CD14-positive monocyte (primary cell): ENCODE measurements around the gene PLCD1. TPM values are rescaled to one million over a fixed set of nuclear protein-coding genes. Genes with fewer than 3 reads are reported as not detected.

Experiments used
- DNase-seq, 3 donors: peaks; one replicate each; pipeline ENCODE4 v3.0.0-alpha.2; 2011 to 2022
- H2AFZ ChIP-seq: 2 replicates; pipeline ENCODE4 v1.6.0; 2012; ENCODE audit warnings: mild to moderate bottlenecking, low read depth, low read length, inconsistent platforms; ENCODE audit not compliant: insufficient read depth, poor library complexity, severe bottlenecking
- H3K27ac ChIP-seq, 2 donors: 1 replicate in 1 of 2; 2 replicates in 1 of 2; pipeline ENCODE4 v1.5.1; 2012 to 2013; ENCODE audit warnings: low read length in 2 of 2, control low read depth in 1 of 2, inconsistent platforms in 1 of 2, low read depth in 1 of 2, mild to moderate bottlenecking in 1 of 2
- H3K27me3 ChIP-seq, 2 donors: one replicate each; pipeline versions ENCODE4 v1.6.0 to v1.6.1; 2011 to 2013; ENCODE audit warnings: low read length in 2 of 2; ENCODE audit not compliant: control insufficient read depth in 2 of 2, insufficient read depth in 2 of 2
- H3K36me3 ChIP-seq, 2 donors: replicated peaks in 1 of 2; 1 replicate in 1 of 2; 2 replicates in 1 of 2; pipeline versions ENCODE4 v1.5.1 to v1.6.1; 2012 to 2013; ENCODE audit warnings: low read length in 2 of 2, control low read depth in 1 of 2, inconsistent platforms in 1 of 2, mild to moderate bottlenecking in 1 of 2; ENCODE audit not compliant: insufficient read depth in 2 of 2, control insufficient read depth in 1 of 2
- H3K4me1 ChIP-seq, 2 donors: 1 replicate in 1 of 2; 2 replicates in 1 of 2; pipeline versions ENCODE4 v1.5.1 to v1.6.1; 2012 to 2013; ENCODE audit warnings: low read length in 2 of 2, control low read depth in 1 of 2, inconsistent platforms in 1 of 2, mild to moderate bottlenecking in 1 of 2, moderate library complexity in 1 of 2; ENCODE audit not compliant: insufficient read depth in 2 of 2, control insufficient read depth in 1 of 2
- H3K4me2 ChIP-seq: replicated peaks from 2 replicates; pipeline ENCODE3; 2012; ENCODE audit warnings: low read length, moderate library complexity, mild to moderate bottlenecking; ENCODE audit not compliant: poor library complexity, severe bottlenecking; ENCODE audit errors: extremely low read depth
- H3K4me3 ChIP-seq, 3 experiments: fragments of 200-600 bp in 1 of 3; sonication (generic) in 1 of 3; replicated peaks in 1 of 3; 1 replicate in 2 of 3; 2 replicates in 1 of 3; pipeline ENCODE4 v1.5.1; 2011 to 2013; ENCODE audit warnings: low read length in 3 of 3, mild to moderate bottlenecking in 3 of 3, control low read depth in 2 of 3, low read depth in 2 of 3, inconsistent platforms in 1 of 3, moderate library complexity in 1 of 3
- H3K79me2 ChIP-seq: 2 replicates; pipeline ENCODE4 v1.6.0; 2012; ENCODE audit warnings: mild to moderate bottlenecking, control low read depth, inconsistent platforms, low read length, moderate library complexity; ENCODE audit not compliant: insufficient read depth
- H3K9ac ChIP-seq: 2 replicates; pipeline ENCODE4 v1.6.0; 2017; ENCODE audit warnings: low read length, mild to moderate bottlenecking; ENCODE audit not compliant: insufficient read depth, poor library complexity, severe bottlenecking
- H3K9me3 ChIP-seq, 2 donors: replicated peaks in 1 of 2; 1 replicate in 1 of 2; 2 replicates in 1 of 2; pipeline versions ENCODE4 v1.5.1 to v1.6.1; 2012 to 2013; ENCODE audit warnings: low read length in 2 of 2, control low read depth in 1 of 2; ENCODE audit not compliant: control insufficient read depth in 1 of 2, insufficient read depth in 1 of 2
- H4K20me1 ChIP-seq: 2 replicates; pipeline ENCODE4 v1.6.0; 2012; ENCODE audit warnings: mild to moderate bottlenecking, low read length, control low read depth, moderate library complexity; ENCODE audit not compliant: insufficient read depth
- H3K27ac Mint-ChIP-seq, 7 donors: one replicate each; pipeline ENCODE4 v1.8.0; 2020; ENCODE audit warnings: mild to moderate bottlenecking in 7 of 7, mixed read lengths in 7 of 7, moderate library complexity in 6 of 7, inconsistent platforms in 2 of 7
- H3K27me3 Mint-ChIP-seq, 3 donors: one replicate each; pipeline ENCODE4 v1.8.0; 2021 to 2022; ENCODE audit warnings: low read depth in 3 of 3, mild to moderate bottlenecking in 3 of 3, mixed read lengths in 3 of 3, moderate library complexity in 3 of 3, inconsistent platforms in 1 of 3
- H3K36me3 Mint-ChIP-seq, 2 donors: one replicate each; pipeline ENCODE4 v1.8.0; 2020; ENCODE audit warnings: mixed read lengths in 2 of 2, inconsistent platforms in 1 of 2, mild to moderate bottlenecking in 1 of 2
- H3K4me1 Mint-ChIP-seq: one replicate; pipeline ENCODE4 v1.8.0; 2020; ENCODE audit warnings: mild to moderate bottlenecking, mixed read lengths
- H3K4me3 Mint-ChIP-seq, 2 donors: one replicate each; pipeline ENCODE4 v1.8.0; 2020; ENCODE audit warnings: mild to moderate bottlenecking in 2 of 2, mixed read lengths in 2 of 2, moderate library complexity in 1 of 2
- H3K9me3 Mint-ChIP-seq, 7 donors: one replicate each; pipeline ENCODE4 v1.8.0; 2020 to 2022; ENCODE audit warnings: mixed read lengths in 7 of 7, mild to moderate bottlenecking in 6 of 7, moderate library complexity in 6 of 7, inconsistent platforms in 2 of 7
- WGBS: methylation state at CpG from one replicate; pipeline ENCODE4 v1.1.5; 2013; ENCODE audit warnings: missing lambda C conversion rate; ENCODE audit not compliant: insufficient coverage; 5-methylcytosine and 5-hydroxymethylcytosine counted together
- intact Hi-C, 2 donors: fragments of 100-400 bp; cut with micrococcal nuclease; formaldehyde crosslinking; loops; one replicate each; pipeline versions ENCODE4 v1.15.0 to v1.15.1; 2023
- polyA plus RNA-seq, 3 donors: library from polyadenylated mRNA; depleted of rRNA in 1 of 3; unstranded in 2 of 3; stranded (reverse) in 1 of 3; fragments of 300-500 nt in 2 of 3; fragments of >200 nt in 1 of 3; fragmentation: Illumina TruSeq in 2 of 3; gene quantifications; 1 replicate in 2 of 3; 2 replicates in 1 of 3; pipeline ENCODE4 v1.2.3, GENCODE V29; 2012 to 2021
- TF ChIP-seq, protein P1 (sequence below): fragments of 200-600 bp; IDR thresholded peaks from one replicate; pipeline ENCODE4 v1.8.0; 2022; ENCODE audit warnings: antibody characterized with exemption, mild to moderate bottlenecking

Gene PLCD1
- polyA plus RNA-seq, 3 donors, result 4.1 to 6.4 (median 6.0) TPM

DNA sequence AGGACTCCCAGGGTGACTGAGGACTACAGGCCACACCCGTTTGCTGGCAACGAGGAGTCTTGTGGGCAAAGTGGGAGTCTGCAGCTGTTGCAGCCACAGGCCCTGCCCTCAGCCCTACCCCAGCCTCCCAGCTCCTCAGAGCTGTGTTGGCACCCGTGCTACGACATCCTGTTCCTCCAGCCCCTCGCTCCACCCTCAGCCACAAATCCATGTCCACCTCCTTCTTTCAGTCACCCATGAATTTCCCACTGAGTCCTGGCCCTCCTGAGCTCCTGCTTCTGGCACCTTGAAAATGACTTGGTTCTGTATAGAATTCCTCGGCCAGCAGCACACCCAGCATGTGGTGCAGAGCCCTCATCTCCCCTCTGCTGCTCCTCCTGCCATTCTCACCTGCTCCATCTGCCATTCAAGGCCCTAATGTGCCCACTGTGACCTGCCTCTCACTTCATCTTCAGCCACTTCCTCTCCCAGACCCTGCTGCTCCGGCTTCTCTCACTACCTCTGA lies 59.8 kb downstream of the PLCD1 start:
- intact Hi-C loops, result loop anchor here (5.0 to 10.0 kb wide), 3 partner anchors 33 to 145 kb away; no protein-coding TSS in a partner anchor
- H3K27me3 Mint-ChIP-seq, result peaks cover 0 to 2% (median 0%) of the 10 kb centered on the region in 3 donors
- H3K4me2 ChIP-seq, result no peak overlapping the region
- H3K9ac ChIP-seq, result no peak overlapping the region
- no peaks in the 10 kb centered on the region for H3K9me3 ChIP-seq
- no peaks in the 10 kb centered on the region for H3K79me2 ChIP-seq
- H3K27ac Mint-ChIP-seq, result peak overlapping the region in 1 of 7 donors; percentile 60
- H3K4me3 ChIP-seq, result no peak overlapping the region
- TF ChIP-seq, protein P1, sequence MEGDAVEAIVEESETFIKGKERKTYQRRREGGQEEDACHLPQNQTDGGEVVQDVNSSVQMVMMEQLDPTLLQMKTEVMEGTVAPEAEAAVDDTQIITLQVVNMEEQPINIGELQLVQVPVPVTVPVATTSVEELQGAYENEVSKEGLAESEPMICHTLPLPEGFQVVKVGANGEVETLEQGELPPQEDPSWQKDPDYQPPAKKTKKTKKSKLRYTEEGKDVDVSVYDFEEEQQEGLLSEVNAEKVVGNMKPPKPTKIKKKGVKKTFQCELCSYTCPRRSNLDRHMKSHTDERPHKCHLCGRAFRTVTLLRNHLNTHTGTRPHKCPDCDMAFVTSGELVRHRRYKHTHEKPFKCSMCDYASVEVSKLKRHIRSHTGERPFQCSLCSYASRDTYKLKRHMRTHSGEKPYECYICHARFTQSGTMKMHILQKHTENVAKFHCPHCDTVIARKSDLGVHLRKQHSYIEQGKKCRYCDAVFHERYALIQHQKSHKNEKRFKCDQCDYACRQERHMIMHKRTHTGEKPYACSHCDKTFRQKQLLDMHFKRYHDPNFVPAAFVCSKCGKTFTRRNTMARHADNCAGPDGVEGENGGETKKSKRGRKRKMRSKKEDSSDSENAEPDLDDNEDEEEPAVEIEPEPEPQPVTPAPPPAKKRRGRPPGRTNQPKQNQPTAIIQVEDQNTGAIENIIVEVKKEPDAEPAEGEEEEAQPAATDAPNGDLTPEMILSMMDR, result no peak
- no peaks in the 10 kb centered on the region for H3K27me3 ChIP-seq
- H3K36me3 Mint-ChIP-seq, result peaks cover 2 to 3% of the 10 kb centered on the region in 2 donors
- peaks cover 0 to under 1% of the 10 kb centered on the region in 2 donors for H3K4me1 ChIP-seq
- no peak overlapping the region for H2AFZ ChIP-seq
- H3K36me3 ChIP-seq, result no peaks in the 10 kb centered on the region
- WGBS, result 47% methylated on average over 7 of the region's 7 CpGs
- no peaks in the 10 kb centered on the region for H4K20me1 ChIP-seq
- H3K9me3 Mint-ChIP-seq, result peaks cover 0 to 2% (median 0%) of the 10 kb centered on the region in 7 donors
- no peak for DNase-seq
- peaks cover 1% of the 10 kb centered on the region for H3K4me1 Mint-ChIP-seq
- H3K4me3 Mint-ChIP-seq, result peak overlapping the region in 1 of 2 donors; percentile 1
- no peak overlapping the region for H3K27ac ChIP-seq

DNA sequence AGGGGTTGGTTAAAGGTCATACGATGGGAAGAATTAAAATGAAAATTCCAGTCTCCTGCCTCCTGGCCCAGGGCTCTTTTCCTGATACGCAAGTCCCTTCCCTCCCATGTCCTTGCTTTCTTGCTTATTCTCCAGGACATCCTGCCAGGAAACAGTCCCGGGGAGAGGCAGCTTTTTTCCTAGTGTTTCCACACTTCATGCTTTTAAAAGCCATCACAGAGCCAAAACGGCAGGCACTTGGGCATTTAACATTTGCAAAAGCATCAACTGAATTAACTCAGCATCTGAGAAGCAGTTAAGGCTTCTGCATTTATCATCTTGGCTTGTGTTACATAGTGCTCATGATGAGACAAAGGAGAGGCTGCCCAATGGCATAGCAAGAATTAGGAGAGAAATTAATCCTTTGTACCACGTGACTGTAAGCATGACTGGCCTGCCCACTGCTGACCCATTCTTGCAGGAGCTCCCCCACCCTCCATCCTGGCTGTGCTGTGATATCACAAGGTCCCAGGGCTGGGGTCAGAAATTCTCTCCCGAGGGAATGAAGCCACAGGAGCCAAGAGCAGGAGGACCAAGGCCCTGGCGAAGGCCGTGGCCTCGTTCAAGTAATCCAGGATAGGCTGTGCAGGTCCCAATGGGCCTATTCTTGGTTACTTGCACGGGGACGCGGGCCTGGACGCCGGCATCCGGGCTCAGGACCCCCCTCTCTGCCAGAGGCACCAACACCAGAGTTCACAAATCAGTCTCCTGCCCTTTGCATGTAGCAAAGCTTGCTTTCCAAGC lies 60.4 kb downstream of the PLCD1 start:
- Histone ChIP-seq H4K20me1 (no peaks in the 10 kb centered on the region), H3K36me3 (no peaks in the 10 kb centered on the region), H3K4me1 (no peaks in the 10 kb centered on the region), H3K4me2 (no peak overlapping the region), H3K79me2 (no peaks in the 10 kb centered on the region), H3K27me3 (no peaks in the 10 kb centered on the region), H2AFZ (no peak overlapping the region), H3K4me3 (no peak overlapping the region), H3K9ac (no peak overlapping the region), H3K27ac (no peak overlapping the region), H3K9me3 (no peaks in the 10 kb centered on the region)
- no peak for DNase-seq
- Mint-ChIP-seq H3K27me3 (peaks cover 0 to 2% (median 0%) of the 10 kb centered on the region in 3 donors), H3K36me3 (peaks cover 2 to 3% of the 10 kb centered on the region in 2 donors), H3K9me3 (peaks cover 0 to 2% (median 0%) of the 10 kb centered on the region in 7 donors), H3K4me3 (no peak overlapping the region), H3K27ac (no peak overlapping the region), H3K4me1 (no peaks in the 10 kb centered on the region)
- TF ChIP-seq, protein P1, result no peak
- intact Hi-C loops, result loop anchor here in 1 of 2 donors (5.0 kb wide), 1 partner anchor 33 kb away; no protein-coding TSS in a partner anchor
- 94% methylated on average over 8 of the region's 15 CpGs for WGBS
